ENCODE data around the gene UGT1A9.

Gene UGT1A9

DNA sequence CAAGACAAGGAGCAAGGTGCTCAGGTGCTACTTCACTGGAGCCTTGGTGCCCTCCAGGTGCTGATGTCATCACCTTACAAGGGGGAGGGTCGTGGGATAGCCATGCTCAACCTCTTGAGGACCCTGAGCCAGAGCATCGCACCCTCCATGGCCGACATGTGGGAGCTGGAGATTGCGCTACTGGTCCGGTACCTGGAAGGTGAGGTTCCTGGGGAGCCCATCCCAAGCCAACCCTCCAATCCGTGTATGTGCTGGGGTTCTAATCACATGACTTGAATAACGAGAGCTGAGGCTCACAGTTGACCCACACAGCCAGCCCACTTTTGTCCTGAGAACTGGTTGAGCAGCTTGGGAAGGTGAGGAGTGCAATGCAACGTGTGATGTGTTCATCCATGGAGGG is 132.3 kb downstream of the UGT1A9 start:
- no peak for TF ChIP-seq TAF1 (IDR thresholded peaks at IDR 0.05; ENCODE audit: borderline replicate concordance, low read depth, low read length)
- TF ChIP-seq POLR2AphosphoS5 (IDR thresholded peaks at IDR 0.05; ENCODE audit: low read depth, low read length) = no peak
- no peak for TF ChIP-seq POLR2A (IDR thresholded peaks at IDR 0.05; ENCODE audit: low read depth, low read length)
- DNase-seq (ENCODE audit: insufficient read length) (no peak), FAIRE-seq (no peak)

DNA sequence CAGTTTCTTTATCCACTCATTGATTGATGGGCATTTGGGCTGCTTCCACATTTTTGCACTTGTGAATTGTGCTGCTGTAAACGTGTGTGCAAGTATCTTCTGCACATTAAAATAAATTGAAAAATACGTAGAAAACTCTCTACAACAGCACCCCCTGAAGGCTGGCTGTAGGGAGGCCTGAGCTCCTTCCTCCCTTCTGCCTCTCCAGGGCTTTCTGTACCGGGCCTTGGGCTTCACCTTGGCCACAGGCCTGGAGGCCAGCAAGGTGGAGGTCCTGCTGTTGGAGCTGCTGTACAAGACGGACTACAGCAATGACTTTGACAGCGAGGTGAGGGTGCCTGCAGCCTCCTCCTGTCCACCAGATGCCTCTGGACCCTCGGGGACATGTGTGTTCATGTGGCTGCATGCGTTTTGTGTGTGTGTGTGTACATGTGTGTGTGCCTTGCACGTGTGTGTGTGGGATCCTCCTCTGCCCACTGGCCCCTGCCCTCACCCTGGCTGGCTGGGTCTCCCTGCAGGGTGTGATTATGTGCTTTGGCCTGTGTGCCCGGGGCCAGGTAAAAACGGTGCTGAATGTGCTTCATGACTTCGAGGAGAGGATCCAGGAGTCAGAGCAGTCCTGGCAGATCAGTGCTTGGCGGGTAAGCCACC is 135.6 kb downstream of the UGT1A9 start:
- TF ChIP-seq TAF1 (IDR thresholded peaks at IDR 0.05; ENCODE audit: borderline replicate concordance, low read depth, low read length) = no peak
- no peak for TF ChIP-seq POLR2A (IDR thresholded peaks at IDR 0.05; ENCODE audit: low read depth, low read length)
- TF ChIP-seq POLR2AphosphoS5 (IDR thresholded peaks at IDR 0.05; ENCODE audit: low read depth, low read length) = no peak
- FAIRE-seq (no peak), DNase-seq (ENCODE audit: insufficient read length) (no peak)

DNA sequence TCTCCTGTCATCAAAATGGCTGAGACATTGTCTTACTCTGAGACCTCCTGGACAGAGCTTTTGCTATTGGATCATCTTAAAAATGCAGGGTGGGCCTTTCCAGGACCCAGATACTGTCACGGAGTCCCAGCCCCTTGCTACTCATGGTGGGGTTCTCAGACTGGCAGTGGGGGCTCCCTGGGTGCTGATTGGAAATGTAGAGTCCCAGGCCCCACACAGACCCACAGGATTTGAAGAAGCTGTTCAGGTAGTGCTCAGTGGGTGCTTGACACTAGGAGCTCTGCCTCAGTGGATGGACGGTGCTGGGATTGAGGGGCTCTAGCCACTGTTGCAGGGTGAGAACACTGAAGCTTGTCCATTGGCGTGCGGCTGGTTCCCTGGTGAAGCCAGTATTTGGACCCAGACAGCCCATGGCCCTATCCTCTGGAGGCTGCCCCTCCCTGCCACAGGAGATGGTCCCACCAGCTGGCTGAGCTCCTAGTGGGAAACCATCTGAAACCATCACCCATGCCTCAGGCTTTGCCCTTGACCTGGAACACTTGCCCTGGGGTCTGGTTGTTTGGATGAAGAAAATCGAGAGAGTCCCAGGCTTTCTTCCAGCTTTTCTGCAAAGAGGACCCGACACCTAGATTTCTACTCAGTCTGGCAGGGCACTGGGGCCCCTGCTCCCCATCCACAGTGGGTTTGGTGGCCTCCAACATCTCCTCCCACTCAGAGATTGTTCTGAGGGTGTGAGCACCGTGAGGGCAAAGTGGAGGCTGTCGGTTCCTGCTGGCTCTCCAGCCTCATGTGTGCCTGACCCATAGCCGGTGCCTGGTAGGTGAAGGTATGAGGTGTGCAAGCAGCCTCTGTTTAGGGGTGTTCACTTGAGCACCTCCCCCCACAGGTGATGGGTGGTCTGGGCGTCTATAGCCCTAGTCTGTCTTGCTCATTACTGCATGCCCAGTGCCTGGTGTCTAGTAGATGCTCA is 136.6 kb downstream of the UGT1A9 start:
- DNase-seq (ENCODE audit: insufficient read length) (no peak), FAIRE-seq (no peak)
- TF ChIP-seq POLR2A (IDR thresholded peaks at IDR 0.05; ENCODE audit: low read depth, low read length) = no peak
- TF ChIP-seq POLR2AphosphoS5 (IDR thresholded peaks at IDR 0.05; ENCODE audit: low read depth, low read length) = no peak
- no peak for TF ChIP-seq TAF1 (IDR thresholded peaks at IDR 0.05; ENCODE audit: borderline replicate concordance, low read depth, low read length)

DNA sequence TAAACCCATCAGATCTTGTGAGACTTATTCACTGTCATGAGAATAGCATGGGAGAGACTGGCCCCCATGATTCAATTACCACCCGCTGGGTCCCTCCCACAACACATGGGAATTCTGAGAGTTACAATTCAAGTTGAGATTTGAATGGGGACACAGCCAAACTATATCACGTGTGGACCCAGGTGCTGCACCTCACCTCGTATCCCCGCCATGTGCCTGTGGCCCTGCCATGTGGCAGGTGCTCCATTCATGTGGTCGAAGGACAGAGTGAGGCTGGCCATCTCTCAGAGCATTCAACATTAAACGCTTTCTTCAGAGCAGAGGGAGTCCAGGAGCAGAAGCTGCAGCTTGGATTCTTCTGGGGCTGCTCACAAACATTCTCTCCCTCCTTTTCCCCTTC is 138.7 kb downstream of the UGT1A9 start:
- TF ChIP-seq TAF1 (IDR thresholded peaks at IDR 0.05; ENCODE audit: borderline replicate concordance, low read depth, low read length) (no peak), POLR2AphosphoS5 (IDR thresholded peaks at IDR 0.05; ENCODE audit: low read depth, low read length) (no peak), POLR2A (IDR thresholded peaks at IDR 0.05; ENCODE audit: low read depth, low read length) (no peak)
- FAIRE-seq (no peak), DNase-seq (ENCODE audit: insufficient read length) (no peak)

DNA sequence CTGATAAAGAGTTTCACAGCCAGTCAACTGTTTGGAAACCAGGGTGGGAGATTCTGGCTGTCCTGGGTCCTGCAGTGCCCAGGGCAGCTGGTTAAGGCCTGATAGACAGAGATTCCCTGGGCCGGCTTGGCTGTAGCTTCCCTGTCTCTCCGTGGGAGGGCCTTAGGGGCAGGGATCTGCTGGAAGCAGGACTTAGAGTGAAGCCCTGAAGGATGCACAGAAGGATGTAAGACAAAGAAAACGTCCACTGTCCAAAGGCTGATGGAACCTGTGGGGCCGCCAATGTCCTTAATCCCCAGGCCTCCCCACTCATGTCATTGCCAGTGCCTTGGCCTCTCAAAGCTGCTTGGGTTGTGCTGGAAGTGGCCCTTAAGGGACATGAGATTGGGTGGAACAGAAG is 139.4 kb downstream of the UGT1A9 start:
- FAIRE-seq (no peak), DNase-seq (ENCODE audit: insufficient read length) (no peak)
- TF ChIP-seq TAF1 (IDR thresholded peaks at IDR 0.05; ENCODE audit: borderline replicate concordance, low read depth, low read length) (no peak), POLR2AphosphoS5 (IDR thresholded peaks at IDR 0.05; ENCODE audit: low read depth, low read length) (no peak), POLR2A (IDR thresholded peaks at IDR 0.05; ENCODE audit: low read depth, low read length) (no peak)

DNA sequence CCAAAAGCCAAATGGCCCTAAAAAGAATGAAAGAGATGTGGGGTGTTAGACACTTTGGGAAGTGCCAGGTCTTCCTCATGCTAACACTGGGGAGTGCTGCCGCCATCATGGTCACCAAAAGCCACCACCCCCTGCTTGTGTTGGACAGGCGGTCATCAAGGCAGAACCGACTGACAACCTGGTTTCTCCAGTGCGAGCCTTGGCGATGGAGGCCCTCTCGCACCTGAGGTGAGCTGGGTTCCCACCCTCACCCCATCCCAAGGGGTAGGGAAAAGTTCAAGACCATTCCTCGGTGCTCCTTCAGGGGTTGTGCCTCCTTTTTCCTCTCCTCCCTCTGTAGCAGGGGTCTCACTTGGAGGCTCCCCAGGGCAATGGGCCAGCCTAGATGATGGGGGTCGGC is 140.0 kb downstream of the UGT1A9 start:
- DNase-seq (ENCODE audit: insufficient read length) = no peak
- no peak for FAIRE-seq
- no peak for TF ChIP-seq POLR2A (IDR thresholded peaks at IDR 0.05; ENCODE audit: low read depth, low read length)
- TF ChIP-seq POLR2AphosphoS5 (IDR thresholded peaks at IDR 0.05; ENCODE audit: low read depth, low read length) = no peak
- TF ChIP-seq TAF1 (IDR thresholded peaks at IDR 0.05; ENCODE audit: borderline replicate concordance, low read depth, low read length) = no peak

DNA sequence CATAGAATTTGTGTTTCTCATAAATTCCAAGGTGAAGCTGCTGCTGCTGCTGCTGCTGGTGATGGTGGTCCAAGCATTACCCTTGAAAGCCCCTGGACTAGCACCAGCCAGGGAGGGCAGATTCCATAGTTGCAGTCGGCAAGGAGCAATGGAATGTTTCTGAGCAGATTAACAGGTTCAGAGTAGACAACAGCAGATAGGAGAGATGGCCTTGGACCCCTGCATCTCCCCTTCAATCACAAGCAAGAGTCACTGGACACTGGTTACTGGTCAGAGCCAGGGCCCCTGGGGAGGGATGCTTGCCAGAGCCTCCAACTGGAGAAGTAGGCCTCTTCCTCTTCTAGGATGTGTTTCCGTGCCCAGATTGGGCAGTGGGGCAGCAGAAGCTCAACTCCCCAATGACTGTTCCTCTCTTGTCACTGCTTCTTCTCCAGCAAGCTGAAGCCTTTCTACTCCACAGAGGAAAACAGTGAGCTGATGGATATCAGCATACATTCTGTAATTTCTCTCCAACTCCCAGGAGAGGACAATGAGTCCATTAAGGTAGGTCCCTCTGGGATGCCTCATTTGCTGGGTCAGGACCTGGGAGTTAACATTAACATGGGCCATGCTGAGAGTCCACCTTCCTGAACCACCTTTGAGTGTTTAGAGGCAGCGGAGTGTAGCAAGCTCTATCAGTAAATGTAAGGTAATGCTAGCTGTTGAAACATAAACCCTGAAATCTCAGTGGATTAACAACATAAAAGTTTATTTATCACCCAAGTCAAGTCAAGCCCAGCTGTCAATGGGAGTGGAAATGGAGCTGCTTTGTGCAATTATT is 141.7 kb downstream of the UGT1A9 start:
- no peak for TF ChIP-seq POLR2AphosphoS5 (IDR thresholded peaks at IDR 0.05; ENCODE audit: low read depth, low read length)
- TF ChIP-seq TAF1 (IDR thresholded peaks at IDR 0.05; ENCODE audit: borderline replicate concordance, low read depth, low read length) = no peak
- no peak for TF ChIP-seq POLR2A (IDR thresholded peaks at IDR 0.05; ENCODE audit: low read depth, low read length)
- DNase-seq (ENCODE audit: insufficient read length) = no peak
- no peak for FAIRE-seq

DNA sequence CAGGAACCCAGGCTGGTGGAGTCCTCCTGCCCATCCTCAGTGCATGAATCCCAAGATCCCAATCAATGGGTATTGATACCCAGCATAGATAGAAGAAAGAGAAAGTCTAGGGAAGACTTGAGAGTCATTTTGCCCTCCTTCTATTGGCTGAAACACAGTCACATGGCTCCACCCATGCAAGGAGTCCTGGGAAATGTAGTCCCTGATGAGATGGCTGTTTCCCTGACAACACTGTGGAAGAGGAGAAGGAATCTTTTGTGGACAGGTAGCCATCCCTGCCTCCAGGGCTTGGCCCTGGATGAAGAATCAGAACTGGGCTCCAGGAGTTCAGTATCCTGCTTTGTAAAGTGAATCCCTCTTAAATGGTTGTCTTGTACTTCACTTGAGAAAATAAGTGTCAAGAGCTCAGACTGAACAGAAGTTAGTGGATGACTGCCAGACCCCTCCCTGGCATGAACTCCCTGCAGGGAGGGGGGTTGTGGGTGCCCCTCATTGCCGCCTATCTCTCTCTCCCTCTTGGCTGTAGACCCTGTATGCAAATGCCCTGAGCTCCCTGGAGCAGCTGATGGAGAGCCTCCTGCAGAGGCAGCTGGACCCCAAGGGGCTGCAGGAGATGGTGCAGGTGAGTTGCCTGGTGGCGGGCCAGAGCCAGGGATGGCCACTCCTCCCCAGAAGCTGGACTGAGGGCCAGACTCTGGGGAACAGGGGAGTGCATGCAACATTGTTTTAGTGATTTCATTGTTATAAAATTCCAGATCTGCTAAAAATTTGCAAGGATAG is 142.5 kb downstream of the UGT1A9 start:
- DNase-seq (ENCODE audit: insufficient read length) = no peak
- no peak for FAIRE-seq
- TF ChIP-seq POLR2A (IDR thresholded peaks at IDR 0.05; ENCODE audit: low read depth, low read length) (no peak), TAF1 (IDR thresholded peaks at IDR 0.05; ENCODE audit: borderline replicate concordance, low read depth, low read length) (no peak), POLR2AphosphoS5 (IDR thresholded peaks at IDR 0.05; ENCODE audit: low read depth, low read length) (no peak)

DNA sequence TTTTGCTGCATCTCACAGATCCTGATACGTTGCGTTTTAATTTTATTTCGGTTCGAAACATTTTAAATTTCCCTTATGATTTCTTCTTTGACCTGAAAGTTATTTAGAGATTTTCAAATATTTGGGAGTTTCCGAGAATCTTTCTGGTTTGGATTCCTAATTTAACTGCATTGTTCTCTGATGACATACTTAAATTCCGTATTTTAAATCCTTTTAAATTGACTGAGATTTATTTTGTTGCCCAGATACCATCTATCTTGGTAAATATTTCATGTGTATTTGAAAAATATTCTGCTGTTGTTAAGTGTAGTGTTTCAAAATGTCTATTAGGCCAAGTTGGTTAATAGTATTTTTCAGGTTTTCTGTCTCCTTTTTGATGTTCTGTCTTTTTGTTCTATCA is 144.2 kb downstream of the UGT1A9 start:
- no peak for TF ChIP-seq POLR2AphosphoS5 (IDR thresholded peaks at IDR 0.05; ENCODE audit: low read depth, low read length)
- no peak for TF ChIP-seq TAF1 (IDR thresholded peaks at IDR 0.05; ENCODE audit: borderline replicate concordance, low read depth, low read length)
- no peak for TF ChIP-seq POLR2A (IDR thresholded peaks at IDR 0.05; ENCODE audit: low read depth, low read length)
- DNase-seq (ENCODE audit: insufficient read length) (no peak), FAIRE-seq (no peak)

DNA sequence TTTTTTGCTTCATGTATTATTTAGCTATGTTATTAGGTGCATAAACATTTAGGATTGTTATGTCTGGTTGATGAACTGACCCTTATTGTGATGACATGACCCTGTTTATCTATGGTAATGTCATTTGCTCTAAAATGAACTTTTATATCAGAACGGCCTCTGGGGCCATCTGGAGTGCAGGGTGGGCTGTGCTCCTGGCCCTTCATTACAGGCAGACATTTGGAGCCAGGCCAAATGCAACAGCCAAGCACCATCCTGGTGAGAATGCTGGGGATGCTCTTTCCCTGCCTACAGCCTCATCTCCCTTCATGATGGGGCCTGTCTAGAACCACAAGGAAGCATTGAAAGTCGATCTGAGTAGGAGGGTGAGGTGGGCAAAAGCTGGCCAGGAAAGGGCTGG is 144.6 kb downstream of the UGT1A9 start:
- DNase-seq (ENCODE audit: insufficient read length) (no peak), FAIRE-seq (no peak)
- TF ChIP-seq POLR2AphosphoS5 (IDR thresholded peaks at IDR 0.05; ENCODE audit: low read depth, low read length) (no peak), POLR2A (IDR thresholded peaks at IDR 0.05; ENCODE audit: low read depth, low read length) (no peak), TAF1 (IDR thresholded peaks at IDR 0.05; ENCODE audit: borderline replicate concordance, low read depth, low read length) (no peak)
